ENCODE data around the gene CCDC89.

CCDC89 gene

DNA sequence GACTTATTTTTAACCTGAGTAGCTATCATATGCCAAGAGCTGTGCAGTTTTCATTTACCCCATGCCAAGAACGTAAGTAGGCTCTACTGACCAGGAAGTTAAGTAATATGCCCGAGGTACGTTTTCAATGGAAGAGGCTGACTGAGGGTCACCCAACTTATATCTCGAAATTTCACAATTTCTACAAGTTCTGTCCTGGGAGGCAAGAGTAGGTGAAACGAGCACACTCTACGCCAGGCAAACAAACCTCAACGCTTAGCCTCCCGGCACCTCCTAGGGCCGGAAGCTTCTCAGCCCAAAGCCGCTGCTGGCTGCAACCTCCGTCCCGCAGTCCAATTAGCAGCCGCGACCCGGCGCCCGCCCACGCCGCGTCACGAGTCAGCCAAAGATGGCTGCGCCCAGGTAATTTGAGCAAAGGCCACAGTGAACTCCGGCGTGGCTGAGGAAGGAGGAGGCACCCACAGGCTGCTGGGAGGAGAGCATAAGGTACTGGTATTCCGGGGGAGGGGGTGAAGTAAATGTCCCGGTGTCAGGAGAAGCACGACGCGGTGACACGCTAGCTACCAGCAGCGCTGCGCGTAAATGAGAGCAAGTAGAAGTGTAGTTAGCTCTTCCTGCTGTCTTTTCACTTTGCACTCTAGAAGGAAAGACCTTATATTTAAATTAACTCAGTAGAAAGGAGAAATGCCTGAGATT lies 38.2 kb downstream of the CCDC89 start, which contains the start of gene TMEM126A:
Gene TMEM126A (plus strand): TSS at position 364 of the 696 bp plus-strand sequence. CDS start 2,289 bp downstream, outside the sequence.
- DNase-seq, result peak; percentile 88

DNA sequence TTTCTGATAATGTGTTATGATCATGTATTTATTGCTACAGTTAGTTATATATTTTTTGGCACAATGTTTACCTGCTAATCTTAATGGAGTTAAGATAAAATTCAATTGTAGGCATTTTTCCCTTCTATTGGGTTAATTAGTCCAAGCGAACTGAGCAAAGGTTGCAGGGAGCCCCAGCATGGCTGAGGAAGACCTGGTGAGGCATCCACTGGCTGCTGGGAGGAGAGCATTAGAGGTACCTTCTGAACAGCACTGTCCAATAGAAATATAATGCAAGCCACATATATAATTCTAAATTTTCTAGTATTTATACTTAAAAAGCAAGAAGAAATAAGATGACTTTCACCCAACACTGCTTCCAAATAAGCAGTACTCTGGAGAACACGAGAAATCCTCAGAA lies 38.9 kb downstream of the CCDC89 start:
- DNase-seq, result no peak

DNA sequence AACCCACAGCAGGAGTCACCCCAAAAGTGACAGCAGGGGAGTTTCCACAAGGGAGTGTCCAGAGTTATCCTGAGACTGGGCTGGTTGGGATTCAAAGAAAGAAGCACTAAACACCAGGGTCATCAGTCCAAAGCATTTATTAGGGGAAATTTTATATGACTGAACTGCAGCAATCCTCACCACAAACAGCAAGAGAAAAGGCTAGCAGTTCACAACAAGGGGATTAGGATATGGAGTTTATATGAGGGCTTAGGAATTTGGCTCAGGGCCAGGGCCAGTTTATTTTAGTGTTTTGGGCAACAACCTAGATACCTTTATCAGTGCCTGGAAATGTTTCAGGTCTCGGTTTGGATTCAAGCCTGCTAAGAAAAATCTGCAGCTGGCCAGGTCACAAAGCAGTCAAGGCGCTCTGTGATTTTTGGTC lies 42.8 kb downstream of the CCDC89 start:
- DNase-seq, result no peak

DNA sequence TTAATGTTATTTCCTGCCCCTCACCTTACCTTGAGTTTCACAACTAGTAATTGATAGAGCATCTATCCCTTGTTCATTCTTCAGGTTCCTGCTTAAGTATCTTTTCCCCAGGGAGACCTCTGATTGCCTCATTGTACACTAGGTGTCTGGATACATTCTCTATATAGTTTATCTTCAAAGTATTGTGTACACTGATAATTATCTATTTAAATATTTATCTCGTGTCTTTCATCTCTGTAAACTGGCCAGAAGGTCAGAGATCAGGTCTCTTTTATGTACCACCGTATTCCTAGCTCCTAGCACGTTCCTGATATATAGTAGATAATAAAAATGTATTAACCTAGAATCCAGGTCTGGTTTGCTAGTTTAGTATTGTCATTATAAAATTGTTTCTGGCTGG lies 51.2 kb downstream of the CCDC89 start:
- no peak for DNase-seq
